Common myeloid progenitor, CD34-positive (primary cell): ENCODE measurements around the gene ARHGAP40.

Experiments used
- CTCF ChIA-PET: fragments of 350-600 bp; sonication (Branson Sonifier 250); formaldehyde crosslinking; loops from one replicate; lab custom pipeline; 2021; ENCODE audit warnings: antibody characterized with exemption; lab: Charles Lee
- POLR2A ChIA-PET: fragments of 350-600 bp; sonication (Branson Sonifier 250); formaldehyde crosslinking; loops from one replicate; lab custom pipeline; 2021; ENCODE audit warnings: antibody characterized with exemption; lab: Charles Lee
- DNase-seq, 3 donors: peaks; one replicate each; pipeline versions ENCODE4 v3.0.0 to v3.0.0-alpha.2; 2013
- H3K27ac ChIP-seq, 2 experiments: 1 replicate in 1 of 2; 2 replicates in 1 of 2; pipeline ENCODE4 v1.7.0; 2013; ENCODE audit warnings: inconsistent platforms in 2 of 2, low read length in 2 of 2, mild to moderate bottlenecking in 2 of 2, low read depth in 1 of 2, moderate library complexity in 1 of 2; ENCODE audit not compliant: severe bottlenecking in 2 of 2, insufficient read depth in 1 of 2, poor library complexity in 1 of 2
- H3K27me3 ChIP-seq, 5 experiments: replicated peaks in 2 of 5; 1 replicate in 3 of 5; 2 replicates in 2 of 5; pipeline versions ENCODE4 v1.6.1 to v1.7.0; 2013; ENCODE audit warnings: low read length in 4 of 5, mild to moderate bottlenecking in 2 of 5, moderate library complexity in 2 of 5, inconsistent platforms in 1 of 5; ENCODE audit not compliant: insufficient read depth in 5 of 5, control insufficient read depth in 4 of 5
- H3K36me3 ChIP-seq, 4 experiments: 1 replicate in 2 of 4; 2 replicates in 2 of 4; pipeline versions ENCODE4 v1.6.1 to v1.7.0; 2013; ENCODE audit warnings: low read length in 3 of 4, control low read depth in 1 of 4, mild to moderate bottlenecking in 1 of 4; ENCODE audit not compliant: control insufficient read depth in 4 of 4, insufficient read depth in 4 of 4
- H3K4me1 ChIP-seq, 4 experiments: 1 replicate in 3 of 4; 2 replicates in 1 of 4; pipeline versions ENCODE4 v1.6.1 to v1.7.1; 2013; ENCODE audit warnings: low read length in 3 of 4, mild to moderate bottlenecking in 3 of 4, control low read depth in 1 of 4, inconsistent platforms in 1 of 4, moderate library complexity in 1 of 4; ENCODE audit not compliant: control insufficient read depth in 4 of 4, insufficient read depth in 4 of 4; ENCODE audit errors: control extremely low read depth in 1 of 4
- H3K4me3 ChIP-seq, 7 experiments: 1 replicate in 4 of 7; 2 replicates in 3 of 7; pipeline versions ENCODE4 v1.5.1 to v1.7.0; 2013; ENCODE audit warnings: mild to moderate bottlenecking in 7 of 7, low read length in 6 of 7, moderate library complexity in 6 of 7, inconsistent platforms in 2 of 7, low read depth in 2 of 7, control low read depth in 1 of 7; ENCODE audit not compliant: insufficient read depth in 4 of 7, control insufficient read depth in 1 of 7; ENCODE audit errors: extremely low read depth in 1 of 7
- H3K9me3 ChIP-seq, 5 experiments: 1 replicate in 4 of 5; 2 replicates in 1 of 5; pipeline versions ENCODE4 v1.6.1 to v1.7.1; 2013; ENCODE audit warnings: low read length in 4 of 5, mild to moderate bottlenecking in 2 of 5, inconsistent platforms in 1 of 5, low read depth in 1 of 5, moderate library complexity in 1 of 5; ENCODE audit not compliant: control insufficient read depth in 4 of 5, insufficient read depth in 2 of 5; ENCODE audit errors: control extremely low read depth in 1 of 5
- WGBS: methylation state at CpG from one replicate; pipeline ENCODE4 v1.1.5; 2013; ENCODE audit not compliant: insufficient coverage; 5-methylcytosine and 5-hydroxymethylcytosine counted together

ARHGAP40 gene

GRCh38 chr20:38640521-38640920 is 38.9 kb downstream of the ARHGAP40 start:
- Histone ChIP-seq H3K4me1 (no peaks in the 10 kb centered on the region), H3K27me3 (peaks cover 2 to 30% (median 7%) of the 10 kb centered on the region in 5 experiments), H3K4me3 (no peak overlapping the region), H3K27ac (no peak overlapping the region), H3K36me3 (no peaks in the 10 kb centered on the region), H3K9me3 (no peaks in the 10 kb centered on the region)
- POLR2A ChIA-PET = no interaction called here
- CTCF ChIA-PET = no interaction called here
- DNase-seq = no peak
- WGBS = 54% methylated on average over 4 of the region's 4 CpGs

GRCh38 chr20:38642498-38642897 is 40.9 kb downstream of the ARHGAP40 start:
- Histone ChIP-seq H3K27ac (no peak overlapping the region), H3K27me3 (peaks cover under 1 to 41% (median 17%) of the 10 kb centered on the region in 5 experiments), H3K4me3 (no peak overlapping the region), H3K36me3 (no peaks in the 10 kb centered on the region), H3K9me3 (no peaks in the 10 kb centered on the region), H3K4me1 (peaks cover 0 to 8% (median 5%) of the 10 kb centered on the region in 4 experiments)
- no peak for DNase-seq
- ChIA-PET CTCF (interaction anchor here (1.0 to 11.0 kb wide), 4 partner anchors 9 to 319 kb away, joined by 3 to 132 read pairs (median 4); partner anchors contain the start of genes ACTR5 and DHX35), POLR2A (no interaction called here)
- WGBS = 100% methylated on average over 2 of the region's 2 CpGs

DNA sequence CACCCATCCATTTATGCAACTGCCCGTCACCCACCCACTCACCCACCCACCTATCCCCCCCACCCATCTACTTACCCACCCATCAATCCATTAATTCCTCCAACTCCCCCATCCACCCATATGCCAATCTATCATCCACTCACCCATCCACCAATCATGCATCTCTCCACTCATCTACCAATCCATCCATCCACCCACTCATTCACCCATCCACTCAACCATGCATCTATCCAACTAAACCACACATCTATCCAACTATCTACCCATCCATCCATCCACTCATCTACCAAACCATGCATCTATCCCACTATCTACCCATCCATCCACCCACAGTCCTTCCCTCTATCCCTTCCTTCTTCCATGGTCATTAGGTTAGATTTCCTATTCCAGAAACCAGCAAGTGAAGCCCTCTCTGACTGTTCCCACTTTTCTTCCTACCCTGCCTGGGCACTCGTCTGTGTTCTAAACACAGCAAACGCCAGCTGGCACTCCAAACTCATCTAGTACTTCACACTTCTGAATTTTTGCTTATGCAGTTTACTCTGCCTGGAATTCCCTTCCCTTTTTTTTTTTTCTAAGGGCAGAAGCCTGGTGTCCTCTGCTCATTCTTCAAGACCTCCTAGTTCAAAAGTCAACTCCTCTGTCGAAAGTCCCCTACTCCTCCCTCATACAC is 43.1 kb downstream of the ARHGAP40 start:
- Histone ChIP-seq H3K4me1 (peaks cover 0 to 8% (median 5%) of the 10 kb centered on the region in 4 experiments), H3K27ac (no peak overlapping the region), H3K9me3 (no peaks in the 10 kb centered on the region), H3K36me3 (no peaks in the 10 kb centered on the region), H3K4me3 (no peak overlapping the region), H3K27me3 (peaks cover 0 to 50% (median 20%) of the 10 kb centered on the region in 5 experiments)
- DNase-seq = no peak
- POLR2A ChIA-PET = no interaction called here
- CTCF ChIA-PET = interaction anchor here (0.7 to 11.0 kb wide), 7 partner anchors 10 to 248 kb away, joined by 3 to 132 read pairs (median 3); partner anchors contain the start of gene ACTR5
- 74% methylated on average over 4 of the region's 4 CpGs for WGBS

DNA sequence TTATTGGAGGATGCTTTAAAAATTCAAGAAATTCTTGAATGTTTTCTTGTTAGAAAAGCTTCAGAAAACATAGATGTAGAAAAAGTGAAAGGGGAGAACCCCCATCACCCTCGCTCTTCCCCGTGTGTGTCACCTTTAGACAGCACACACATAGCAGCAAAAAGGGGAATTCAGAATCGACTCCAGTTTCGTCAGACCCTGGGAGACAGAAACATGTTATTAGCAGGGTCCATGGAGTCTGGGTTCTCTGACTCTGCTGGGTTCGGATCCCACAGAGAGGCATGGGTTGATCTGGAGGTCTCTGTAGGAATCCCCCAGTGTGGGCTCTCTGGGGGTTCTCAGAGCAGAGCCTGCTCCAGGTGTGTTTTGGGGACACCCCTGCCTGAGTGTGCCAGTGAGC is 43.7 kb downstream of the ARHGAP40 start:
- DNase-seq = peak in 2 of 3 donors; percentile 28 to 30
- 56% methylated on average over 4 of the region's 5 CpGs for WGBS
- no peaks in the 10 kb centered on the region for H3K36me3 ChIP-seq
- H3K4me3 ChIP-seq = no peak overlapping the region
- H3K4me1 ChIP-seq = peaks cover 0 to 8% (median 5%) of the 10 kb centered on the region in 4 experiments
- CTCF ChIA-PET = interaction anchor here (0.7 to 11.0 kb wide), 9 partner anchors 10 to 248 kb away, joined by 3 to 132 read pairs (median 3); partner anchors contain the start of gene ACTR5
- POLR2A ChIA-PET = no interaction called here
- H3K27ac ChIP-seq = no peak overlapping the region
- H3K9me3 ChIP-seq = no peaks in the 10 kb centered on the region
- H3K27me3 ChIP-seq = peaks cover 0 to 53% (median 20%) of the 10 kb centered on the region in 5 experiments

GRCh38 chr20:38645980-38646858 is 44.6 kb downstream of the ARHGAP40 start:
- peak; percentile 82 to 90 (median 88) for DNase-seq
- peaks cover 0 to 60% (median 20%) of the 10 kb centered on the region in 5 experiments for H3K27me3 ChIP-seq
- ChIA-PET POLR2A (no interaction called here), CTCF (interaction anchor here (0.6 to 11.0 kb wide), 8 partner anchors 11 to 435 kb away, joined by 3 to 132 read pairs (median 4); partner anchors contain the start of gene ACTR5)
- peak overlapping the region in 4 of 7 experiments; percentile 32 to 67 (median 61) for H3K4me3 ChIP-seq
- H3K4me1 ChIP-seq = peaks cover 0 to 8% (median 5%) of the 10 kb centered on the region in 4 experiments
- no peaks in the 10 kb centered on the region for H3K36me3 ChIP-seq
- 2% methylated on average over 24 of the region's 50 CpGs for WGBS
- no peaks in the 10 kb centered on the region for H3K9me3 ChIP-seq
- no peak overlapping the region for H3K27ac ChIP-seq

- ChIA-PET CTCF (interaction anchor here (0.7 to 11.0 kb wide), 15 partner anchors 9 to 283 kb away, joined by 3 to 132 read pairs (median 3); partner anchors contain the start of genes ACTR5 and SLC32A1), POLR2A (no interaction called here)
- DNase-seq = peak in 1 of 3 donors; percentile 22
- no peak overlapping the region for H3K4me3 ChIP-seq
- peaks cover 0 to 56% (median 17%) of the 10 kb centered on the region in 5 experiments for H3K27me3 ChIP-seq
- no peaks in the 10 kb centered on the region for H3K36me3 ChIP-seq
- 34% methylated on average over 10 of the region's 10 CpGs for WGBS
- no peaks in the 10 kb centered on the region for H3K9me3 ChIP-seq
- H3K27ac ChIP-seq = no peak overlapping the region
- peaks cover 0 to 8% (median 5%) of the 10 kb centered on the region in 4 experiments for H3K4me1 ChIP-seq
These were observed 47.8 kb downstream of the ARHGAP40 start for GRCh38 chr20:38649275-38649891.
